NB4 (cell line): Measurements from ENCODE around the gene RTKN2.

Experiments
- MYC ChIP-seq: IDR thresholded peaks from 2 replicates; pipeline ENCODE4 v1.6.1; 2011; ENCODE audit warnings: low read depth, low read length
- POLR2A ChIP-seq: IDR thresholded peaks from 2 replicates; pipeline ENCODE4 v1.6.1; 2011; ENCODE audit warnings: mild to moderate bottlenecking; ENCODE audit not compliant: insufficient read length; ENCODE audit errors: extremely low read depth
- TF ChIP-seq, protein P1 (sequence below): IDR thresholded peaks from one replicate; pipeline ENCODE4 v1.5.1; 2012; ENCODE audit warnings: low read depth, low read length
- TF ChIP-seq, protein P2 (sequence below): IDR thresholded peaks from 2 replicates; pipeline ENCODE4 v1.6.1; 2011; ENCODE audit warnings: low read depth, low read length

DNA sequence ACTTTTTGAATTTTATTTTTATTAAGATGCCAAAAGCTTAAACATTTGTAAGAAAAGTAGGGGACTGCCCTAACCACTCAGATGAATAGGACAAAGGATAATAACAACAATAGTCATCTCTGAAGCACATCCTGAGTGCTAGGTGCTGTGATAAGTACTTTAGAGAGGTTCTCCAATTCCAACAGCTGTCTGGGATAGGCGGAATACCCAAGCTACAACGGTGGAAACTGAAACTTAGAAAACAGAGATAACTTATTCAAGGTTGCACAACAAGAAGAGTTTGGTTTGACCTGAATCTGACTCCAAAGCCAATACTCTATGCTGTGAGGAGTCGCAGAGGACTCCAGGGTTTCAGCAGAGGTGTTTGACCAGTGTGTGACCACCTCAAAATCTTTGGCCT lies 2.0 kb downstream of the RTKN2 start:
- TF ChIP-seq, protein P1, sequence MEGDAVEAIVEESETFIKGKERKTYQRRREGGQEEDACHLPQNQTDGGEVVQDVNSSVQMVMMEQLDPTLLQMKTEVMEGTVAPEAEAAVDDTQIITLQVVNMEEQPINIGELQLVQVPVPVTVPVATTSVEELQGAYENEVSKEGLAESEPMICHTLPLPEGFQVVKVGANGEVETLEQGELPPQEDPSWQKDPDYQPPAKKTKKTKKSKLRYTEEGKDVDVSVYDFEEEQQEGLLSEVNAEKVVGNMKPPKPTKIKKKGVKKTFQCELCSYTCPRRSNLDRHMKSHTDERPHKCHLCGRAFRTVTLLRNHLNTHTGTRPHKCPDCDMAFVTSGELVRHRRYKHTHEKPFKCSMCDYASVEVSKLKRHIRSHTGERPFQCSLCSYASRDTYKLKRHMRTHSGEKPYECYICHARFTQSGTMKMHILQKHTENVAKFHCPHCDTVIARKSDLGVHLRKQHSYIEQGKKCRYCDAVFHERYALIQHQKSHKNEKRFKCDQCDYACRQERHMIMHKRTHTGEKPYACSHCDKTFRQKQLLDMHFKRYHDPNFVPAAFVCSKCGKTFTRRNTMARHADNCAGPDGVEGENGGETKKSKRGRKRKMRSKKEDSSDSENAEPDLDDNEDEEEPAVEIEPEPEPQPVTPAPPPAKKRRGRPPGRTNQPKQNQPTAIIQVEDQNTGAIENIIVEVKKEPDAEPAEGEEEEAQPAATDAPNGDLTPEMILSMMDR = no peak
- TF ChIP-seq POLR2A (no peak), MYC (no peak)
- TF ChIP-seq, protein P2, sequence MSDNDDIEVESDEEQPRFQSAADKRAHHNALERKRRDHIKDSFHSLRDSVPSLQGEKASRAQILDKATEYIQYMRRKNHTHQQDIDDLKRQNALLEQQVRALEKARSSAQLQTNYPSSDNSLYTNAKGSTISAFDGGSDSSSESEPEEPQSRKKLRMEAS = no peak
